ENCODE measurements around the gene DNAH14. TPM values are rescaled to one million over a fixed set of nuclear protein-coding genes. Genes with fewer than 3 reads are reported as not detected.
"Not testable (repeated sequence)": the region's sequence is repeated elsewhere in the genome, so short reads cannot be mapped to it uniquely, and the experiment has no call there.

Gene DNAH14
- 10.4 TPM for polyA plus RNA-seq (2013, experiment 1 of 2; ENCODE audit: insufficient read length)
- polyA plus RNA-seq (2013, experiment 2 of 2; ENCODE audit: insufficient read length): 11.5 TPM

- peak; percentile 65 for DNase-seq
Measured at GRCh38 chr1:224929335-224930237, at the start of gene DNAH14. TSS of gene DNAH14 (plus strand) at chr1:224929675. CDS start at chr1:224952703, 23,028 bp downstream.

GRCh38 chr1:224880593-224881307 lies 48.7 kb upstream of the DNAH14 start:
- peak; percentile 30 for DNase-seq

- not testable (repeated sequence) for DNase-seq
Measured at GRCh38 chr1:224881308-224881692, 48.2 kb upstream of the DNAH14 start.

- DNase-seq: no peak
Measured at GRCh38 chr1:224881762-224882211, 47.7 kb upstream of the DNAH14 start.

- DNase-seq: no peak
Measured at GRCh38 chr1:224882264-224882663, 47.2 kb upstream of the DNAH14 start.

GRCh38 chr1:224883091-224883490 lies 46.4 kb upstream of the DNAH14 start:
- no peak for DNase-seq

GRCh38 chr1:224884361-224884801 lies 45.1 kb upstream of the DNAH14 start:
- peak; percentile 69 for DNase-seq

- not testable (repeated sequence) for DNase-seq
Measured at GRCh38 chr1:224885376-224885775, 44.1 kb upstream of the DNAH14 start.

GRCh38 chr1:224894915-224895314 lies 34.6 kb upstream of the DNAH14 start:
- peak; percentile 39 for DNase-seq

- no peak for DNase-seq
Measured at GRCh38 chr1:224896130-224896781, 33.2 kb upstream of the DNAH14 start.

GRCh38 chr1:224897529-224898327 lies 31.7 kb upstream of the DNAH14 start:
- DNase-seq: peak; percentile 18

- DNase-seq: no peak
Measured at GRCh38 chr1:224898937-224899336, 30.5 kb upstream of the DNAH14 start.

GRCh38 chr1:224900062-224900630 lies 29.3 kb upstream of the DNAH14 start:
- no peak for DNase-seq

GRCh38 chr1:224901087-224901810 lies 28.2 kb upstream of the DNAH14 start:
- no peak for DNase-seq

- DNase-seq: no peak
Measured at GRCh38 chr1:224903955-224904354, 25.5 kb upstream of the DNAH14 start.

- no peak for DNase-seq
Measured at GRCh38 chr1:224906340-224906739, 23.1 kb upstream of the DNAH14 start.

- no peak for DNase-seq
Measured at GRCh38 chr1:224911217-224911616, 18.3 kb upstream of the DNAH14 start.

- DNase-seq: no peak
Measured at GRCh38 chr1:224914292-224914900, 15.1 kb upstream of the DNAH14 start.

- no peak for DNase-seq
Measured at GRCh38 chr1:224919508-224919907, 10.0 kb upstream of the DNAH14 start.

- no peak for DNase-seq
Measured at GRCh38 chr1:224920930-224921329, 8.5 kb upstream of the DNAH14 start.

All from fibroblast of skin of abdomen (primary cell).